Panc1 (cell line): ENCODE results near the gene NCAM2. TPM values are rescaled to one million over a fixed set of nuclear protein-coding genes. Genes with fewer than 3 reads are reported as not detected.

Experiments used
- ATAC-seq: fragments of 200-7000 bp; cut with Tn5 transposase; 2 replicates; pipeline ENCODE4 v1.9.1; 2020; ENCODE audit warnings: mild to moderate bottlenecking, moderate library complexity
- BruUV-seq: library from RNA; stranded (reverse); fragments of 400-500 nt; replicated peaks from 2 replicates; lab custom pipeline; 2021; lab: Mats Ljungman, UMichigan
- CTCF ChIA-PET: fragments of 300-600 bp; sonication (Branson Sonifier 250); formaldehyde crosslinking; loops from one replicate; lab custom pipeline; 2022; ENCODE audit warnings: antibody characterized with exemption; lab: Charles Lee
- POLR2A ChIA-PET: fragments of 300-600 bp; sonication (Branson Sonifier 250); formaldehyde crosslinking; loops from one replicate; lab custom pipeline; 2022; ENCODE audit warnings: antibody characterized with exemption; lab: Charles Lee
- DNase-seq: peaks from one replicate; pipeline ENCODE4 v3.0.0-alpha.2; 2010; ENCODE audit warnings: low read depth, low spot score
- H3K27ac ChIP-seq: 2 replicates; pipeline ENCODE4 v1.5.1; 2011; ENCODE audit warnings: mild to moderate bottlenecking, low read length, inconsistent platforms
- H3K27me3 ChIP-seq: fragments of 200-500 bp; sonication (Bioruptor generic); 2 replicates; pipeline ENCODE4 v1.6.0; 2014; ENCODE audit warnings: low read length, inconsistent platforms; ENCODE audit not compliant: control insufficient read depth, insufficient read depth
- H3K36me3 ChIP-seq: fragments of 200-500 bp; sonication (Bioruptor generic); 2 replicates; pipeline ENCODE4 v1.5.1; 2014; ENCODE audit warnings: inconsistent platforms, mild to moderate bottlenecking, low read length, moderate library complexity; ENCODE audit not compliant: control insufficient read depth, insufficient read depth
- H3K4me1 ChIP-seq: 2 replicates; pipeline ENCODE4 v1.5.1; 2011; ENCODE audit warnings: inconsistent platforms, mild to moderate bottlenecking, low read length, moderate library complexity; ENCODE audit not compliant: control insufficient read depth, insufficient read depth
- H3K4me3 ChIP-seq, 2 experiments: 2 replicates each; pipeline ENCODE4 v1.5.1; 2011 to 2012; ENCODE audit warnings: low read depth in 2 of 2, low read length in 2 of 2, mild to moderate bottlenecking in 2 of 2, inconsistent platforms in 1 of 2, moderate library complexity in 1 of 2
- H3K9me3 ChIP-seq: fragments of 200-500 bp; sonication (Bioruptor generic); 2 replicates; pipeline ENCODE4 v1.5.1; 2014; ENCODE audit warnings: low read depth, mild to moderate bottlenecking, inconsistent platforms, low read length, moderate library complexity; ENCODE audit not compliant: control insufficient read depth, insufficient read depth
- CTCF ChIP-seq: fragments of 450-650 bp; IDR thresholded peaks from 2 replicates; pipeline ENCODE4 v1.5.1; 2017; ENCODE audit warnings: mild to moderate bottlenecking
- POLR2AphosphoS5 ChIP-seq: IDR thresholded peaks from 2 replicates; pipeline ENCODE4 v1.6.1; 2012; ENCODE audit warnings: mild to moderate bottlenecking, low read depth, low read length, moderate library complexity
- REST ChIP-seq, 2 experiments: IDR thresholded peaks; 2 replicates each; pipeline ENCODE4 v1.6.1; 2011 to 2012; ENCODE audit warnings: low read depth in 2 of 2, control low read depth in 1 of 2, low read length in 1 of 2, mild to moderate bottlenecking in 1 of 2, moderate library complexity in 1 of 2; ENCODE audit not compliant: insufficient read depth in 1 of 2
- SIN3A ChIP-seq: IDR thresholded peaks from 2 replicates; pipeline ENCODE4 v1.6.1; 2012; ENCODE audit warnings: low read depth, mild to moderate bottlenecking, low read length, moderate library complexity, borderline replicate concordance; ENCODE audit not compliant: insufficient read depth
- TCF7L2 ChIP-seq: IDR thresholded peaks from 2 replicates; pipeline ENCODE4 v1.6.1; 2011; ENCODE audit warnings: mild to moderate bottlenecking, low read depth, low read length, inconsistent platforms
- in situ Hi-C: cut with HindIII; loops from 2 replicates; pipeline ENCODE4 v1.10.0; 2016; ENCODE audit warnings: low sequenced_read_pairs, low pct_unique_long_range_greater_than_20kb
- intact Hi-C: fragments of 100-400 bp; cut with micrococcal nuclease; formaldehyde crosslinking; loops from one replicate; pipeline ENCODE4 v1.10.0; 2022; ENCODE audit not compliant: unreplicated experiment
- total RNA-seq: library from RNA; stranded (reverse); gene quantifications from one replicate; pipeline ENCODE4 v1.2.1, GENCODE V29; 2021; ENCODE audit not compliant: unreplicated experiment

The NCAM2 gene
- total RNA-seq, 1 experiment from 2014 or later = 2.2 TPM

- no peak overlapping the region for H3K27ac ChIP-seq
- no peaks in the 10 kb centered on the region for H3K4me1 ChIP-seq
- H3K9me3 ChIP-seq = no peaks in the 10 kb centered on the region
- no peak overlapping the region for H3K4me3 ChIP-seq
- POLR2A ChIA-PET = no interaction called here
- no peak for TF ChIP-seq POLR2AphosphoS5
- TF ChIP-seq REST (IDR thresholded peaks at IDR 0.05; ENCODE audit: insufficient read depth in 1 of 2, low read depth in 2 of 2, low read length in 1 of 2) = no peak
- no peak for TF ChIP-seq TCF7L2
- in situ Hi-C loops (no loop called here), intact Hi-C loops (no loop called here)
- no TSS peak for BruUV-seq
- no peak for ATAC-seq
- DNase-seq = no peak
- no peaks in the 10 kb centered on the region for H3K36me3 ChIP-seq
- H3K27me3 ChIP-seq = no peaks in the 10 kb centered on the region
- CTCF ChIA-PET = no interaction called here
These were observed 347.1 kb downstream of the NCAM2 start for GRCh38 chr21:21345296-21345695.

GRCh38 chr21:21345872-21346271, 347.7 kb downstream of the NCAM2 start:
- Histone ChIP-seq H3K27me3 (no peaks in the 10 kb centered on the region), H3K4me3 (no peak overlapping the region), H3K36me3 (no peaks in the 10 kb centered on the region), H3K9me3 (no peaks in the 10 kb centered on the region), H3K27ac (no peak overlapping the region), H3K4me1 (no peaks in the 10 kb centered on the region)
- DNase-seq = no peak
- no TSS peak for BruUV-seq
- in situ Hi-C loops (no loop called here), intact Hi-C loops (no loop called here)
- ChIA-PET CTCF (no interaction called here), POLR2A (no interaction called here)
- TF ChIP-seq CTCF (no peak), POLR2AphosphoS5 (no peak), SIN3A (no peak), REST (IDR thresholded peaks at IDR 0.05; ENCODE audit: insufficient read depth in 1 of 2, low read depth in 2 of 2, low read length in 1 of 2) (no peak), TCF7L2 (no peak)
- ATAC-seq = no peak
